Astrocyte (in vitro differentiated cells and primary cell): ENCODE data around the gene NNAT.
"Not testable (repeated sequence)": the region's sequence is repeated elsewhere in the genome, so short reads cannot be mapped to it uniquely, and the experiment has no call there.

Experiments used
- EZH2 ChIP-seq: IDR thresholded peaks from 2 replicates; pipeline ENCODE4 v1.6.1; 2012; ENCODE audit warnings: mild to moderate bottlenecking, low read length, inconsistent platforms; ENCODE audit not compliant: insufficient read depth
- TF ChIP-seq, protein P1 (sequence below): IDR thresholded peaks from 2 replicates; pipeline ENCODE4 v1.5.1; 2011; ENCODE audit warnings: low read depth, mild to moderate bottlenecking, inconsistent platforms, low read length, moderate library complexity; ENCODE audit not compliant: insufficient read depth

DNA sequence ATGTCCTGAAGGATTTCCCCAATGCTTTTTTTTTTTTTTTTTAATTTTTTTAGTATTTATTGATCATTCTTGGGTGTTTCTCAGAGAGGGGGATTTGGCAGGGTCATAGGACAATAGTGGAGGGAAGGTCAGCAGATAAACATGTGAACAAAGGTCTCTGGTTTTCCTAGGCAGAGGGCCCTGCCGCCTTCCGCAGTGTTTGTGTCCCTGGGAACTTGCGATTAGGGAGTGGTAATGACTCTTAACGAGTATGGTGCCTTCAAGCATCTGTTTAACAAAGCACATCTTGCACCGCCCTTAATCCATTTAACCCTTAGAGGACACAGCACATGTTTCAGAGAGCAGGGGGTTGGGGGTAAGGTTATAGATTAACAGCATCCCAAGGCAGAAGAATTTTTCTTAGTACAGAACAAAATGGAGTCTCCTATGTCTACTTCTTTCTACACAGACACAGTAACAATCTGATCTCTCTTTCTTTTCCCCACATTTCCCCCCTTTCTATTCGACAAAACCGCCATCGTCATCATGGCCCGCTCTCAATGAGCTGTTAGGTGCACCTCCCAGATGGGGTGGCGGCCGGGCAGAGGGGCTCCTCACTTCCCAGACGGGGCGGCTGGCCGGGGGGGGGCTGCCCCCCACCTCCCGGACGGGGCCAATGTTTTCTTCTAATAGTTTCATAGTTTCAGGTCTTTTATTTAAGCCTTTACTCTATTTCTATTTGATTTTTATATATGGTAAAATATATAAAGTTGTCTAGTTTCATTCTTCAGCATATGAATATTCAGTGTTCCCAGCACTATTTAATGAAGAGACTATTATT lies 29.3 kb downstream of the NNAT start:
- not testable (repeated sequence) for TF ChIP-seq EZH2
- TF ChIP-seq, protein P1, sequence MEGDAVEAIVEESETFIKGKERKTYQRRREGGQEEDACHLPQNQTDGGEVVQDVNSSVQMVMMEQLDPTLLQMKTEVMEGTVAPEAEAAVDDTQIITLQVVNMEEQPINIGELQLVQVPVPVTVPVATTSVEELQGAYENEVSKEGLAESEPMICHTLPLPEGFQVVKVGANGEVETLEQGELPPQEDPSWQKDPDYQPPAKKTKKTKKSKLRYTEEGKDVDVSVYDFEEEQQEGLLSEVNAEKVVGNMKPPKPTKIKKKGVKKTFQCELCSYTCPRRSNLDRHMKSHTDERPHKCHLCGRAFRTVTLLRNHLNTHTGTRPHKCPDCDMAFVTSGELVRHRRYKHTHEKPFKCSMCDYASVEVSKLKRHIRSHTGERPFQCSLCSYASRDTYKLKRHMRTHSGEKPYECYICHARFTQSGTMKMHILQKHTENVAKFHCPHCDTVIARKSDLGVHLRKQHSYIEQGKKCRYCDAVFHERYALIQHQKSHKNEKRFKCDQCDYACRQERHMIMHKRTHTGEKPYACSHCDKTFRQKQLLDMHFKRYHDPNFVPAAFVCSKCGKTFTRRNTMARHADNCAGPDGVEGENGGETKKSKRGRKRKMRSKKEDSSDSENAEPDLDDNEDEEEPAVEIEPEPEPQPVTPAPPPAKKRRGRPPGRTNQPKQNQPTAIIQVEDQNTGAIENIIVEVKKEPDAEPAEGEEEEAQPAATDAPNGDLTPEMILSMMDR, result not testable (repeated sequence)
